ENCODE data around the gene NR6A1. TPM values are rescaled to one million over a fixed set of nuclear protein-coding genes. Genes with fewer than 3 reads are reported as not detected.

Gene NR6A1
- polyA plus RNA-seq, 1 experiment = 0.10 TPM

GRCh38 chr9:124505006-124505900, 265.9 kb downstream of the NR6A1 start:
- TF ChIP-seq, protein P1, sequence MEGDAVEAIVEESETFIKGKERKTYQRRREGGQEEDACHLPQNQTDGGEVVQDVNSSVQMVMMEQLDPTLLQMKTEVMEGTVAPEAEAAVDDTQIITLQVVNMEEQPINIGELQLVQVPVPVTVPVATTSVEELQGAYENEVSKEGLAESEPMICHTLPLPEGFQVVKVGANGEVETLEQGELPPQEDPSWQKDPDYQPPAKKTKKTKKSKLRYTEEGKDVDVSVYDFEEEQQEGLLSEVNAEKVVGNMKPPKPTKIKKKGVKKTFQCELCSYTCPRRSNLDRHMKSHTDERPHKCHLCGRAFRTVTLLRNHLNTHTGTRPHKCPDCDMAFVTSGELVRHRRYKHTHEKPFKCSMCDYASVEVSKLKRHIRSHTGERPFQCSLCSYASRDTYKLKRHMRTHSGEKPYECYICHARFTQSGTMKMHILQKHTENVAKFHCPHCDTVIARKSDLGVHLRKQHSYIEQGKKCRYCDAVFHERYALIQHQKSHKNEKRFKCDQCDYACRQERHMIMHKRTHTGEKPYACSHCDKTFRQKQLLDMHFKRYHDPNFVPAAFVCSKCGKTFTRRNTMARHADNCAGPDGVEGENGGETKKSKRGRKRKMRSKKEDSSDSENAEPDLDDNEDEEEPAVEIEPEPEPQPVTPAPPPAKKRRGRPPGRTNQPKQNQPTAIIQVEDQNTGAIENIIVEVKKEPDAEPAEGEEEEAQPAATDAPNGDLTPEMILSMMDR (IDR thresholded peaks at IDR 0.05; ENCODE audit: low read depth, low read length) = no peak
- H3K27ac ChIP-seq (ENCODE audit: low read depth, low read length) = no peak overlapping the region
- POLR2A ChIA-PET = no interaction called here
- no peaks in the 10 kb centered on the region; the same call in 1 of the 2 replicates for H3K9me3 ChIP-seq (ENCODE audit: control insufficient read depth, insufficient read depth, low read length)
- no peak for DNase-seq (ENCODE audit: low read depth, low spot score)
- CTCF ChIA-PET = interaction anchor here (0.6 kb wide), 1 partner anchor 93 kb away, joined by 7 read pairs; no protein-coding TSS in a partner anchor
- no peak overlapping the region for H3K4me3 ChIP-seq (ENCODE audit: low read depth, low read length)
- peaks cover 67% of the 10 kb centered on the region for H3K27me3 ChIP-seq (ENCODE audit: control insufficient read depth, insufficient read depth, low read length)

GRCh38 chr9:124504530-124505005, 266.5 kb downstream of the NR6A1 start:
- TF ChIP-seq, protein P1 (IDR thresholded peaks at IDR 0.05; ENCODE audit: low read depth, low read length) = no peak
- no peak overlapping the region for H3K27ac ChIP-seq (ENCODE audit: low read depth, low read length)
- CTCF ChIA-PET = no interaction called here
- POLR2A ChIA-PET = interaction anchor here (0.7 kb wide), 1 partner anchor 109 kb away, joined by 3 read pairs; no protein-coding TSS in a partner anchor
- H3K9me3 ChIP-seq (ENCODE audit: control insufficient read depth, insufficient read depth, low read length) = no peaks in the 10 kb centered on the region; the same call in 1 of the 2 replicates
- H3K27me3 ChIP-seq (ENCODE audit: control insufficient read depth, insufficient read depth, low read length) = peaks cover 74% of the 10 kb centered on the region
- no peak for DNase-seq (ENCODE audit: low read depth, low spot score)
- no peak overlapping the region for H3K4me3 ChIP-seq (ENCODE audit: low read depth, low read length)

DNA sequence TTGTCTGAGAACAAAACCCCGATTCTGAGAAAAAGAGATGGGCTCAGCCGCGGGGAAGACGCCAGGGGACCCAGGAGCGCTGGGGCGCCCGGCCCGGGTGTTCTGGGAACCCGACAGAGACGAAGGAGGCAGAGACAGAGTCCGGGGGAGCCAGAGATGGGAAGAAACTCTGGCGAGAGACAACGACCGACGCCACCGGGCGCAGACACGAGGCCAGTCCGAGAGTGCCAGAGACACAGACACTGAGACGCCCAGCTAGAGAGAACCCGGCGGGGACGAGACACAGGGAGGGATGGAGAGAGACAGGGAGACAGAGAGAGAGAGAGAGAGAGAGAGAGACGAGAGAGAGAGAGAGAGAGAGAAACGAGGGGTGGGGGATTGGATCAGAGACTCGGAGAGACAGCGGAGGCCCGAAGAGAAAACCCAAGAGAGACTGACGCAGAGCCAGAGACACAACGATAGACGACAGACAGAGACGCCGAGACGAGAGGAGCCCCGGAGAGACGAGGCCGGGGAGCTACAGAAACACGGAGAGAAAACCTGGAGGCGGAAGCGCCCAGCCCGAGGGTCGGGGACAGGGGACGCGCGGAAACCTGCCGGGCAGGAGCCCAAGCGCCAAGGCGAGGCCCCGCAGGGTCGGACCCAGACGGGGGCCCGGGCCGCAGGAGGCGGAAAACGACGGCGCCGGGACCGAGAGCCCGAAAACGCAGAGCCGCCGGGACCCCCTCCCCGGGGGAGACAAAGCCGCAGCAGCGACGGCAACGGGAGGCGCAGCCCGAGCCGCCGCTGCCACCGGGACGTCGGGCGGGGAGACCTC, 267.2 kb downstream of the NR6A1 start:
- Histone ChIP-seq H3K4me3 (ENCODE audit: low read depth, low read length) (no peak overlapping the region), H3K9me3 (ENCODE audit: control insufficient read depth, insufficient read depth, low read length) (no peaks in the 10 kb centered on the region; the same call in 1 of the 2 replicates), H3K27ac (ENCODE audit: low read depth, low read length) (no peak overlapping the region), H3K27me3 (ENCODE audit: control insufficient read depth, insufficient read depth, low read length) (peaks cover 80% of the 10 kb centered on the region)
- ChIA-PET POLR2A (interaction anchor here (0.7 kb wide), 1 partner anchor 108 kb away, joined by 3 read pairs; no protein-coding TSS in a partner anchor), CTCF (no interaction called here)
- TF ChIP-seq, protein P1 (IDR thresholded peaks at IDR 0.05; ENCODE audit: low read depth, low read length) = no peak
- no peak for DNase-seq (ENCODE audit: low read depth, low spot score)

DNA sequence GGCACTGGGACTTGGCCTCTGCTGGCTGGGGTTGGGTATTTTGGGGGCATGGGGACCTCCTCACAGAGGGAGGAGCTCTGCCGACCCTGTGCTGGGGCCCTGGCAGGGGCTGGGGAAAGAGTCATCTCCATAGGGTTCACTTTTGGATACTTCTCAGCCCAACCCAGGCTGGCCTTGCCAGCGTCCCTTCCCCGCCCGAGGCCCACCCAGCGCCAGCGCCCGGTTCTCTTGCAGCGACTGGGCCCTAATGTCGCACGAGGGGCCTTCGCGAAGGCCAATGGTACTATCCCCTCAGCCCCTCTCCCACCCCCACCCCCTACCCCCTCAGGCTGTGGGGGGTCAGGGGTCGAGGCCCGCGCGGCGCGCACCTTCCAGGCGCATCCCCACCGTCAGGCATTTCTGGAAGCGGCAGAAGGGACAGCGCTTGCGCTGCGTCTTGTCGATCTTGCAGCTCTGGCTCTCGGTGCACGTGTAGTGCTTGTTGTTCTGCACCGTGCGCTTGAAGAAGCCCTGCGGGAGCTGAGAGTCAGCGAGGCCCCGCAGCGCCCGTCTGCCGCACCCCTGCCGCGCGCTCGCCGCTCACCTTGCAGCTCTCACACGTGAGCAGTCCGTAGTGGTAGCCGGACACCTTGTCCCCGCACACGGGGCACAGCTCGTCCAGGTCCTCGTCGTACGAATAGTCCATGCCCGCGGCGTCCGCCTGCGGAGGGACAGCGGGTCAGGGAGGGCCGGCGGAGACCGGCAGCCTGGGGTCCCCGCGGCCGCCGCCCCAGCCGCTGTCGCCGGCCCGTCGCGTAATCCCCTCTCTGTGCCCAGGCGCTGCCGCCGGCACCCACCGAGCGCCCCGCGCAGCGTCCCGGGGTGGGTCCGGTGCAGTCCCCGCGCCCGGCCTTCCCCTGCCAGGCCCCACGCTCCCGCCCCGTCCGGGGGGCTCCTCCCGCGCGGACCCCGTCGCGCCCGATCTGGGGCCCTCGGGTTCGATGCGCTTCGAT, 268.1 kb downstream of the NR6A1 start:
- Histone ChIP-seq H3K27me3 (ENCODE audit: control insufficient read depth, insufficient read depth, low read length) (peaks cover 86% of the 10 kb centered on the region), H3K4me3 (ENCODE audit: low read depth, low read length) (no peak overlapping the region), H3K27ac (ENCODE audit: low read depth, low read length) (no peak overlapping the region), H3K9me3 (ENCODE audit: control insufficient read depth, insufficient read depth, low read length) (no peaks in the 10 kb centered on the region; the same call in 1 of the 2 replicates)
- POLR2A ChIA-PET = no interaction called here
- no peak for DNase-seq (ENCODE audit: low read depth, low spot score)
- CTCF ChIA-PET = interaction anchor here (0.6 kb wide), 1 partner anchor 50 kb away, joined by 5 read pairs; no protein-coding TSS in a partner anchor
- TF ChIP-seq, protein P1 (IDR thresholded peaks at IDR 0.05; ENCODE audit: low read depth, low read length) = no peak
